DOHH2 (cell line): ENCODE data around the gene HADHA.

Source experiments
- H3F3A ChIP-seq: fragments of 200-600 bp; sonication (generic), shearing (Covaris generic); 2 replicates; pipeline ENCODE4 v1.6.0; 2016; ENCODE audit warnings: antibody characterized with exemption, mild to moderate bottlenecking; ENCODE audit not compliant: control insufficient read depth, insufficient read depth
- H3K27ac ChIP-seq: fragments of 200-600 bp; sonication (generic); 2 replicates; pipeline ENCODE4 v1.5.1; 2014; ENCODE audit warnings: low read depth, mild to moderate bottlenecking, low read length, moderate library complexity
- H3K27me3 ChIP-seq: fragments of 200-600 bp; sonication (generic); 2 replicates; pipeline ENCODE4 v1.6.1; 2014; ENCODE audit warnings: mild to moderate bottlenecking, low read length, mixed read lengths; ENCODE audit not compliant: control insufficient read depth
- H3K36me3 ChIP-seq: fragments of 200-600 bp; sonication (generic); 2 replicates; pipeline ENCODE4 v1.6.1; 2014; ENCODE audit warnings: mild to moderate bottlenecking, low read length, moderate library complexity, mixed read lengths; ENCODE audit not compliant: control insufficient read depth
- H3K4me1 ChIP-seq: fragments of 200-600 bp; sonication (generic); 2 replicates; pipeline ENCODE4 v1.6.1; 2014; ENCODE audit warnings: mild to moderate bottlenecking, low read length, mixed read lengths; ENCODE audit not compliant: control insufficient read depth
- H3K4me2 ChIP-seq: fragments of 200-600 bp; sonication (generic); 2 replicates; pipeline ENCODE4 v1.6.0; 2014; ENCODE audit warnings: mild to moderate bottlenecking, low read length, moderate library complexity
- H3K4me3 ChIP-seq: fragments of 200-600 bp; sonication (generic); 2 replicates; pipeline ENCODE4 v1.5.1; 2014; ENCODE audit warnings: mild to moderate bottlenecking, low read length, mixed read lengths
- H3K79me2 ChIP-seq: fragments of 200-600 bp; sonication (generic); 2 replicates; pipeline ENCODE4 v1.6.1; 2014; ENCODE audit warnings: mild to moderate bottlenecking, low read length, mixed read lengths; ENCODE audit not compliant: control insufficient read depth
- H3K9me2 ChIP-seq: fragments of 200-600 bp; sonication (generic); replicated peaks from 2 replicates; pipeline ENCODE4 v1.6.1; 2014; ENCODE audit warnings: mild to moderate bottlenecking, low read length, mixed read lengths; ENCODE audit not compliant: control insufficient read depth
- H3K9me3 ChIP-seq: fragments of 200-600 bp; sonication (generic); 2 replicates; pipeline ENCODE4 v1.6.1; 2014; ENCODE audit warnings: antibody characterized with exemption, low read length, mixed read lengths; ENCODE audit not compliant: control insufficient read depth, insufficient read depth
- H4K20me1 ChIP-seq: fragments of 200-600 bp; sonication (generic); 2 replicates; pipeline ENCODE4 v1.6.0; 2014; ENCODE audit warnings: low read depth, mild to moderate bottlenecking, antibody characterized with exemption, low read length, moderate library complexity; ENCODE audit not compliant: control insufficient read depth, insufficient read depth
- EZH2phosphoT487 ChIP-seq: fragments of 200-600 bp; sonication (generic); IDR thresholded peaks from 2 replicates; pipeline ENCODE4 v1.6.1; 2017; ENCODE audit warnings: borderline replicate concordance, mild to moderate bottlenecking, antibody characterized with exemption, low read length, moderate library complexity, mixed read lengths
- TF ChIP-seq, protein P1 (sequence below): fragments of 200-600 bp; sonication (generic); IDR thresholded peaks from one replicate; pipeline ENCODE4 v1.5.1; 2014; ENCODE audit warnings: antibody characterized with exemption, mild to moderate bottlenecking, low read depth, low read length; ENCODE audit not compliant: poor library complexity, severe bottlenecking

The HADHA gene

DNA sequence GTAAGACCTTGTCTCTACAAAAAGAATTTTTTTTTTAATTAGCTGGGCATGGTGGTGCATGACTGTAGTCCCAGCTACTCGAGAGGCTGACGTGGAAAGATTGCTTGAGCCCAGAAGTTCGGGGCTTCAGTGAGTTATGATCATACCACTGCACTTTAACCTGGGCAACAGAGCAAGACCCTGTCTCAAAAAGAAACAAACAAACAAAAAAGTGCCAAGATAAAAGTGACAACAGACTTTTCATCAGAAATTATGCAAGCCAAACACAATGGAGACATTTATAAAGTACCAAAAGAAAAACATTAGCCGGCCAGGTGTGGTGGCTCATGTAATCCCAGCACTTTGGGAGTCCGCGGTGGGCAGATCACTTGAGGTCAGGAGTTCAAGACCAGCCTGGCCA lies 26.7 kb downstream of the HADHA start:
- Histone ChIP-seq H3K9me2 (no peaks in the 10 kb centered on the region), H4K20me1 (no peaks in the 10 kb centered on the region), H3K79me2 (no peaks in the 10 kb centered on the region), H3F3A (no peaks in the 10 kb centered on the region), H3K4me1 (no peaks in the 10 kb centered on the region), H3K4me3 (no peak overlapping the region), H3K36me3 (peaks cover 53% of the 10 kb centered on the region), H3K4me2 (no peak overlapping the region), H3K27me3 (no peaks in the 10 kb centered on the region), H3K27ac (no peak overlapping the region), H3K9me3 (no peaks in the 10 kb centered on the region)
- no peak for TF ChIP-seq EZH2phosphoT487

DNA sequence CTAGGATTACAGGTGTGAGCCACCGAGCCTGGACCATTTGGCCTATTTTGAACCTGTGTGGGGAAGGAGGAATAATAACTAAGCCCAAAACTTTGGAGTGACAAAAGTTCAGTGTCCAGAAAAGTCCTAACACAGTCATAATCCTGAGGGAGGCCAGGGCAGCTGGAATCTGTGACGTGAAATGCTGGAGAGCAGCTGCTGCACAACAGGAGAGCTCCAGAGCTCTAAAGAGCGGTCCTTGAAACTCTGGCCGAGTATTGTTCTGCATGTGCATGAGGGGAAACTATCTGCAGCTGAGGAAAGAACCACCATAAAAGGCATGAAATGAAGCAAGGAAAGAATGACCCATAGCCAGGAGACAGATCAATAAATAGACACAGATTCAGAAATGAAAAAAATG lies 27.8 kb downstream of the HADHA start:
- Histone ChIP-seq H3K9me2 (no peaks in the 10 kb centered on the region), H3K36me3 (peaks cover 59% of the 10 kb centered on the region), H3K27me3 (no peaks in the 10 kb centered on the region)

DNA sequence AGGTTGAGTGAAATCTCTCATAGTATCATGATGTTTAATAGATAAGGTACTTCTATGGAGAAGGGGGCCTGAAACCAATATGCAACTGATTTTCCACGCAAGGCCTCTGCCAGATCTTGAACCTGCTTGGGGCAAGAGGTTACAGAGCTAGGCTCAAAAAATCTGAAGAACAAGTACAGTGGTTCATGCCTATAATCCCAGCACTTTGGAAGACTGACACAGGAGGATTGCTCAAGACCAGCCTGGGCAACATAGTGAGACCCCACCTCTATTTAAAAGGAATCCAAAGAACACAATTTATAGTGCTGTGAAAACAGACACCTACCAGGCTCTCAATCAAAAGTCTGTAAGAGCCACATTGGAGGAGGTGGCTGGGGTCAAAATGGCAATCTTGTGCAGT lies 28.6 kb downstream of the HADHA start:
- no peaks in the 10 kb centered on the region for H3K9me3 ChIP-seq
- no peaks in the 10 kb centered on the region for H3K79me2 ChIP-seq
- no peak for TF ChIP-seq EZH2phosphoT487
- TF ChIP-seq, protein P1, sequence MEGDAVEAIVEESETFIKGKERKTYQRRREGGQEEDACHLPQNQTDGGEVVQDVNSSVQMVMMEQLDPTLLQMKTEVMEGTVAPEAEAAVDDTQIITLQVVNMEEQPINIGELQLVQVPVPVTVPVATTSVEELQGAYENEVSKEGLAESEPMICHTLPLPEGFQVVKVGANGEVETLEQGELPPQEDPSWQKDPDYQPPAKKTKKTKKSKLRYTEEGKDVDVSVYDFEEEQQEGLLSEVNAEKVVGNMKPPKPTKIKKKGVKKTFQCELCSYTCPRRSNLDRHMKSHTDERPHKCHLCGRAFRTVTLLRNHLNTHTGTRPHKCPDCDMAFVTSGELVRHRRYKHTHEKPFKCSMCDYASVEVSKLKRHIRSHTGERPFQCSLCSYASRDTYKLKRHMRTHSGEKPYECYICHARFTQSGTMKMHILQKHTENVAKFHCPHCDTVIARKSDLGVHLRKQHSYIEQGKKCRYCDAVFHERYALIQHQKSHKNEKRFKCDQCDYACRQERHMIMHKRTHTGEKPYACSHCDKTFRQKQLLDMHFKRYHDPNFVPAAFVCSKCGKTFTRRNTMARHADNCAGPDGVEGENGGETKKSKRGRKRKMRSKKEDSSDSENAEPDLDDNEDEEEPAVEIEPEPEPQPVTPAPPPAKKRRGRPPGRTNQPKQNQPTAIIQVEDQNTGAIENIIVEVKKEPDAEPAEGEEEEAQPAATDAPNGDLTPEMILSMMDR, result no peak
- H3K4me2 ChIP-seq, result no peak overlapping the region
- H4K20me1 ChIP-seq, result no peaks in the 10 kb centered on the region
- H3K27me3 ChIP-seq, result no peaks in the 10 kb centered on the region
- H3K27ac ChIP-seq, result no peak overlapping the region
- no peak overlapping the region for H3K4me3 ChIP-seq
- H3K9me2 ChIP-seq, result no peaks in the 10 kb centered on the region
- no peaks in the 10 kb centered on the region for H3K4me1 ChIP-seq
- H3K36me3 ChIP-seq, result peaks cover 66% of the 10 kb centered on the region
- H3F3A ChIP-seq, result no peaks in the 10 kb centered on the region

More for the DNA sequence above, 27.8 kb downstream of the HADHA start:
- Histone ChIP-seq H3K27ac (no peak overlapping the region), H3K9me3 (no peaks in the 10 kb centered on the region), H3K4me2 (no peak overlapping the region), H3K4me3 (no peak overlapping the region), H3K4me1 (no peaks in the 10 kb centered on the region), H3F3A (no peaks in the 10 kb centered on the region), H3K79me2 (no peaks in the 10 kb centered on the region), H4K20me1 (no peaks in the 10 kb centered on the region)
- TF ChIP-seq, protein P1, result no peak
- no peak for TF ChIP-seq EZH2phosphoT487

GRCh38 chr2:26214759-26215158 lies 29.7 kb downstream of the HADHA start:
- H3K27ac ChIP-seq, result no peak overlapping the region
- no peak overlapping the region for H3K4me2 ChIP-seq
- no peaks in the 10 kb centered on the region for H4K20me1 ChIP-seq
- H3K79me2 ChIP-seq, result no peaks in the 10 kb centered on the region
- H3K9me2 ChIP-seq, result no peaks in the 10 kb centered on the region
- no peaks in the 10 kb centered on the region for H3K4me1 ChIP-seq
- no peaks in the 10 kb centered on the region for H3K9me3 ChIP-seq
- H3K27me3 ChIP-seq, result no peaks in the 10 kb centered on the region
- no peak for TF ChIP-seq EZH2phosphoT487
- TF ChIP-seq, protein P1, result no peak
- no peak overlapping the region for H3K4me3 ChIP-seq
- H3F3A ChIP-seq, result no peaks in the 10 kb centered on the region
- H3K36me3 ChIP-seq, result peaks cover 73% of the 10 kb centered on the region
